ENCODE results near the gene TFRC. TPM values are rescaled to one million over a fixed set of nuclear protein-coding genes. Genes with fewer than 3 reads are reported as not detected.

TFRC gene
- total RNA-seq, 5 donors from 2014 or later (not counting 1 experiment from before 2014, with no cell fraction given): 71.3 to 162 (median 73.0) TPM

DNA sequence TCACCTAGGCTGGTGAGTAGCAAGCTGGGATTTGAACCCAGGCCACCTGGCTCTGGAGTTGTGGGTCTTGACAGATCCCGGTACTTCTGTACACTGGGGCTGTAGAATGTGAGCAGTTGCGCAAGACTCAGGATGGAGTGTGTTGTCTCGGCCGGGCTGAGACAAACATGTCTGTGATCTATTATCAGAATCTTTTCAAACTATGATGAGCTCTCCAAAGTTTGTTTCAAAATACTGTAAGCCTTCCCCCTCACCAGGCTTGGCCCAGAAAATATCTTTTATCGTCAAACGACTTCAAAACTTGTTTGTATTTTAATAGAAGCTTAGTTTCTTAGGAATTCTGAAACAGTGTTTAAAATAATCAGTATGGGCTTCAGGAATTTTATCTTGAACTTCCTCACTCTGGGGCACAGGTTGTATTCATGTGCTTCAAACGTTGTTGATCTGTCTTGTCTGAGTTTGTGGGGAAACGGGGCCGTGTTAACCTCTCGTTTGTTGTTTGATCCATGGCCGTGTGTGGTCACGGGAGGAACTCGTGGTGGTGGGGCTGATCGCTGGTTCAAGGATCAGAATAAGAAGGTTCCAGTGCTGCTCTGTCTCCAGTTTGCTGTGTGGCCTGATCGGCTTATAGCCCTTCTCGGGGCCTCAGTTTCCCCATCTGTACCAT lies 40.3 kb upstream of the TFRC start:
- no peak overlapping the region for H3K4me3 Mint-ChIP-seq
- WGBS (ENCODE audit: insufficient coverage): 49% methylated on average over 10 of the region's 16 CpGs
- DNase-seq (no peak), ATAC-seq (replicated peaks in 1 of 4) (no peak)
- no peaks in the 10 kb centered on the region for H3K9me3 Mint-ChIP-seq
- H3K27me3 Mint-ChIP-seq: no peaks in the 10 kb centered on the region
- no peak overlapping the region for H3K27ac ChIP-seq (ENCODE audit: low read length)
- peaks cover 18 to 49% of the 10 kb centered on the region in 2 experiments for H3K4me1 ChIP-seq (ENCODE audit: control insufficient read depth in 1 of 2, extremely low read depth in 1 of 2, insufficient read depth in 2 of 2, low read length in 2 of 2)
- ChIA-PET POLR2A (no interaction called here), CTCF (no interaction called here)
- no peaks in the 10 kb centered on the region for H3K27me3 ChIP-seq (replicated peaks in 1 of 2; ENCODE audit: control insufficient read depth in 2 of 2, extremely low read depth in 1 of 2, insufficient read depth in 2 of 2, low read length in 1 of 2)
- no peaks in the 10 kb centered on the region for H3K36me3 Mint-ChIP-seq
- no peak overlapping the region for H3K27ac Mint-ChIP-seq
- H3K36me3 ChIP-seq (ENCODE audit: control insufficient read depth in 2 of 2, extremely low read depth in 1 of 2, insufficient read depth in 1 of 2, low read length in 1 of 2): no peaks in the 10 kb centered on the region
- no peak overlapping the region for H3K4me3 ChIP-seq (ENCODE audit: control insufficient read depth in 1 of 2, extremely low read depth in 1 of 2, low read length in 1 of 2)
- peaks cover 34 to 45% (median 40%) of the 10 kb centered on the region in 3 donors for H3K4me1 Mint-ChIP-seq
- H3K9me3 ChIP-seq: no peaks in the 10 kb centered on the region

DNA sequence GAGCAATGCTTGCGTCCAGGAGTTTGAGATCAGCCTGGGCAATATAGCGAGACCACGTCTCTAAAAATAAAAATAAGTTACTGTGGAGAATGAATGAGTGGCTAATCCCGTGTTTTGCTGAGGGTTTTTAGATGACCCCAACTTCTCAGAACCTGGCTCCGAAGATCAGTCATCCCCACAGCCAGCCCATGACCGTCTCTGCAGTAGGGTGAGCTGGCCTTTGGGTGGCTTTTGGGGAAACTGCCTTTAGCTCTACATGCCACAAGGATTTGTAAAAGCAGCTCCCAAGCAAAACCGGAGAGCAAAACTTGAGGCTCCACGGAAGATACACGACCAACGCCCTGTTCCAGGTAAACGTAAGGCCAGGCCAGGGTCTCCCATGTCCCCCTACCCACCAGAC lies 39.2 kb upstream of the TFRC start:
- H3K27ac Mint-ChIP-seq: no peak overlapping the region
- ATAC-seq (replicated peaks in 1 of 4): no peak

GRCh38 chr3:196120291-196120951 lies 38.5 kb upstream of the TFRC start:
- Histone ChIP-seq H3K36me3 (ENCODE audit: control insufficient read depth in 2 of 2, extremely low read depth in 1 of 2, insufficient read depth in 1 of 2, low read length in 1 of 2) (no peaks in the 10 kb centered on the region), H3K4me1 (ENCODE audit: control insufficient read depth in 1 of 2, extremely low read depth in 1 of 2, insufficient read depth in 2 of 2, low read length in 2 of 2) (peaks cover 19 to 46% of the 10 kb centered on the region in 2 experiments), H3K27me3 (replicated peaks in 1 of 2; ENCODE audit: control insufficient read depth in 2 of 2, extremely low read depth in 1 of 2, insufficient read depth in 2 of 2, low read length in 1 of 2) (no peaks in the 10 kb centered on the region), H3K4me3 (ENCODE audit: control insufficient read depth in 1 of 2, extremely low read depth in 1 of 2, low read length in 1 of 2) (no peak overlapping the region), H3K27ac (ENCODE audit: low read length) (no peak overlapping the region), H3K9me3 (no peaks in the 10 kb centered on the region)
- ATAC-seq (replicated peaks in 1 of 4) (peak in 3 of 4 experiments; percentile 33 to 59 (median 34)), DNase-seq (peak in 4 of 35 experiments; percentile 4 to 34 (median 15))
- no peaks in the 10 kb centered on the region for H3K27me3 Mint-ChIP-seq
- ChIA-PET CTCF (interaction anchor here in 1 of 2 donors (0.5 kb wide), 1 partner anchor 187 kb away, joined by 3 read pairs; no protein-coding TSS in a partner anchor), POLR2A (no interaction called here)
- no peaks in the 10 kb centered on the region for H3K36me3 Mint-ChIP-seq
- H3K9me3 Mint-ChIP-seq: no peaks in the 10 kb centered on the region
- peak overlapping the region in 1 of 2 donors; percentile 16 for H3K27ac Mint-ChIP-seq
- H3K4me3 Mint-ChIP-seq: no peak overlapping the region
- H3K4me1 Mint-ChIP-seq: peaks cover 30 to 38% (median 33%) of the 10 kb centered on the region in 3 donors
- WGBS (ENCODE audit: insufficient coverage): 60% methylated on average over 10 of the region's 14 CpGs

More for the DNA sequence above, 39.2 kb upstream of the TFRC start:
- ChIA-PET CTCF (interaction anchor here in 1 of 2 donors (0.5 kb wide), 1 partner anchor 187 kb away, joined by 3 read pairs; no protein-coding TSS in a partner anchor), POLR2A (no interaction called here)
- Histone ChIP-seq H3K27ac (ENCODE audit: low read length) (no peak overlapping the region), H3K4me3 (ENCODE audit: control insufficient read depth in 1 of 2, extremely low read depth in 1 of 2, low read length in 1 of 2) (no peak overlapping the region), H3K9me3 (no peaks in the 10 kb centered on the region), H3K36me3 (ENCODE audit: control insufficient read depth in 2 of 2, extremely low read depth in 1 of 2, insufficient read depth in 1 of 2, low read length in 1 of 2) (no peaks in the 10 kb centered on the region), H3K27me3 (replicated peaks in 1 of 2; ENCODE audit: control insufficient read depth in 2 of 2, extremely low read depth in 1 of 2, insufficient read depth in 2 of 2, low read length in 1 of 2) (no peaks in the 10 kb centered on the region), H3K4me1 (ENCODE audit: control insufficient read depth in 1 of 2, extremely low read depth in 1 of 2, insufficient read depth in 2 of 2, low read length in 2 of 2) (peaks cover 16 to 42% of the 10 kb centered on the region in 2 experiments)
- Mint-ChIP-seq H3K36me3 (no peaks in the 10 kb centered on the region), H3K27me3 (no peaks in the 10 kb centered on the region), H3K9me3 (no peaks in the 10 kb centered on the region), H3K4me1 (peaks cover 30 to 38% (median 33%) of the 10 kb centered on the region in 3 donors), H3K4me3 (no peak overlapping the region)
- WGBS (ENCODE audit: insufficient coverage): 100% methylated on average over 5 of the region's 11 CpGs
- DNase-seq: no peak

- 25% methylated on average over 2 of the region's 6 CpGs for WGBS (ENCODE audit: insufficient coverage)
- no peaks in the 10 kb centered on the region for H3K36me3 ChIP-seq (ENCODE audit: control insufficient read depth in 2 of 2, extremely low read depth in 1 of 2, insufficient read depth in 1 of 2, low read length in 1 of 2)
- ATAC-seq (replicated peaks in 1 of 4) (no peak), DNase-seq (no peak)
- Mint-ChIP-seq H3K4me3 (no peak overlapping the region), H3K36me3 (no peaks in the 10 kb centered on the region), H3K9me3 (no peaks in the 10 kb centered on the region), H3K27ac (peak overlapping the region in 1 of 2 donors; percentile 22), H3K27me3 (no peaks in the 10 kb centered on the region), H3K4me1 (peaks cover 27 to 39% (median 29%) of the 10 kb centered on the region in 3 donors)
- no peak overlapping the region for H3K4me3 ChIP-seq (ENCODE audit: control insufficient read depth in 1 of 2, extremely low read depth in 1 of 2, low read length in 1 of 2)
- no peak overlapping the region for H3K27ac ChIP-seq (ENCODE audit: low read length)
- ChIA-PET CTCF (interaction anchor here (0.6 to 1.1 kb wide), 2 partner anchors 37 to 45 kb away, joined by 3 to 10 read pairs; no protein-coding TSS in a partner anchor), POLR2A (interaction anchor here in 1 of 2 donors (0.7 kb wide), 1 partner anchor 259 kb away, joined by 3 read pairs; no protein-coding TSS in a partner anchor)
- no peaks in the 10 kb centered on the region for H3K9me3 ChIP-seq
- H3K27me3 ChIP-seq (replicated peaks in 1 of 2; ENCODE audit: control insufficient read depth in 2 of 2, extremely low read depth in 1 of 2, insufficient read depth in 2 of 2, low read length in 1 of 2): no peaks in the 10 kb centered on the region
- peaks cover 19 to 43% of the 10 kb centered on the region in 2 experiments for H3K4me1 ChIP-seq (ENCODE audit: control insufficient read depth in 1 of 2, extremely low read depth in 1 of 2, insufficient read depth in 2 of 2, low read length in 2 of 2)
Measured at GRCh38 chr3:196117809-196118208, 35.9 kb upstream of the TFRC start.

- H3K4me3 ChIP-seq (ENCODE audit: control insufficient read depth in 1 of 2, extremely low read depth in 1 of 2, low read length in 1 of 2): no peak overlapping the region
- H3K9me3 ChIP-seq: no peaks in the 10 kb centered on the region
- Mint-ChIP-seq H3K36me3 (no peaks in the 10 kb centered on the region), H3K9me3 (no peaks in the 10 kb centered on the region), H3K27ac (no peak overlapping the region), H3K4me1 (peaks cover 20 to 33% (median 21%) of the 10 kb centered on the region in 3 donors), H3K27me3 (no peaks in the 10 kb centered on the region), H3K4me3 (no peak overlapping the region)
- H3K36me3 ChIP-seq (ENCODE audit: control insufficient read depth in 2 of 2, extremely low read depth in 1 of 2, insufficient read depth in 1 of 2, low read length in 1 of 2): no peaks in the 10 kb centered on the region
- ChIA-PET POLR2A (no interaction called here), CTCF (no interaction called here)
- no CpG with 5 or more reads among the region's 3 CpGs for WGBS (ENCODE audit: insufficient coverage)
- H3K27ac ChIP-seq (ENCODE audit: low read length): no peak overlapping the region
- ATAC-seq (replicated peaks in 1 of 4): no peak
- peak in 3 of 35 experiments; percentile 12 to 33 (median 13) for DNase-seq
- H3K4me1 ChIP-seq (ENCODE audit: control insufficient read depth in 1 of 2, extremely low read depth in 1 of 2, insufficient read depth in 2 of 2, low read length in 2 of 2): peaks cover 9 to 33% of the 10 kb centered on the region in 2 experiments
- H3K27me3 ChIP-seq (replicated peaks in 1 of 2; ENCODE audit: control insufficient read depth in 2 of 2, extremely low read depth in 1 of 2, insufficient read depth in 2 of 2, low read length in 1 of 2): no peaks in the 10 kb centered on the region
Measured at GRCh38 chr3:196115678-196116083, 33.8 kb upstream of the TFRC start.

DNA sequence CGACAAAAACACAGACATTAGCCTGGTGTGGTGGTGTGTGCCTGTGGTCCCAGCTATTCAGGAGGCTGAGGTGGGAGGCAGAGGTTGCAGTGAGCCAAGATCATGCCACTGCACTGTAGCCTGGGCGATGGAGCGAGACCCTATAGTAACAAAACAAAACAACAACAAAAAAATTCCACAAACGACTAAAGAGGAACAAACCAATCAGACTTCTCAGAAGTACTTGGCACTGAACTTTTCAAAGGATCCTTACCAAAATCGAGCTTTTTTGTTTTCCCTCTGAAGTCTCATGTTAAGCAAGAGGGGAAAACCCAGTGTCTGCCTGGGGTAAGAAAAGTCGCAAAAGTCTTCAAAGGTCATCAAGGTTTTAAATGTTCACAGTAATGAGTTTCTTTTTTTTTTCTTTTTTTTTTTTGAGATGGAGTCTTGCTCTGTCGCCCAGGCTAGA lies 30.1 kb upstream of the TFRC start:
- H3K4me1 Mint-ChIP-seq: peaks cover 14 to 17% (median 15%) of the 10 kb centered on the region in 3 donors
- DNase-seq (peak in 12 of 35 experiments; percentile 6 to 72 (median 16)), ATAC-seq (replicated peaks in 1 of 4) (peak in 2 of 4 experiments; percentile 63 to 92)
- no peaks in the 10 kb centered on the region for H3K36me3 Mint-ChIP-seq
- 0% methylated on average over 2 of the region's 7 CpGs for WGBS (ENCODE audit: insufficient coverage)
- Histone ChIP-seq H3K4me3 (ENCODE audit: control insufficient read depth in 1 of 2, extremely low read depth in 1 of 2, low read length in 1 of 2) (no peak overlapping the region), H3K27ac (ENCODE audit: low read length) (no peak overlapping the region), H3K9me3 (no peaks in the 10 kb centered on the region), H3K4me1 (ENCODE audit: control insufficient read depth in 1 of 2, extremely low read depth in 1 of 2, insufficient read depth in 2 of 2, low read length in 2 of 2) (peaks cover 5 to 13% of the 10 kb centered on the region in 2 experiments), H3K27me3 (replicated peaks in 1 of 2; ENCODE audit: control insufficient read depth in 2 of 2, extremely low read depth in 1 of 2, insufficient read depth in 2 of 2, low read length in 1 of 2) (no peaks in the 10 kb centered on the region), H3K36me3 (ENCODE audit: control insufficient read depth in 2 of 2, extremely low read depth in 1 of 2, insufficient read depth in 1 of 2, low read length in 1 of 2) (no peaks in the 10 kb centered on the region)
- ChIA-PET CTCF (interaction anchor here (0.5 to 0.8 kb wide), 3 partner anchors 14 to 93 kb away, joined by 3 to 13 read pairs (median 3); no protein-coding TSS in a partner anchor), POLR2A (interaction anchor here in 1 of 2 donors (0.7 kb wide), 1 partner anchor 68 kb away, joined by 5 read pairs; no protein-coding TSS in a partner anchor)
- H3K27me3 Mint-ChIP-seq: no peaks in the 10 kb centered on the region
- H3K4me3 Mint-ChIP-seq: peak overlapping the region in 2 of 3 donors; percentile 36 to 39
- H3K27ac Mint-ChIP-seq: peak overlapping the region in 1 of 2 donors; percentile 76
- no peaks in the 10 kb centered on the region for H3K9me3 Mint-ChIP-seq
